ENCODE results near the gene LAYN. TPM values are rescaled to one million over a fixed set of nuclear protein-coding genes. Genes with fewer than 3 reads are reported as not detected.

LAYN gene
- total and polyA plus RNA-seq, 12 donors: 1.6 to 4.9 (median 4.0) TPM

GRCh38 chr11:111530091-111530490 lies 10.4 kb upstream of the LAYN start:
- intact Hi-C loops (cut with DNase I): no loop called here
- Histone ChIP-seq H3K4me1 (peaks cover 0 to 6% (median 0%) of the 10 kb centered on the region in 9 donors), H3K27ac (no peak overlapping the region), H3K9me3 (no peaks in the 10 kb centered on the region), H3K4me3 (no peak overlapping the region), H3K27me3 (peaks cover 0 to 16% (median 12%) of the 10 kb centered on the region in 7 donors), H3K36me3 (no peaks in the 10 kb centered on the region)
- no peak for ATAC-seq
- no peak for TF ChIP-seq CTCF (IDR thresholded peaks at IDR 0.05)
- DNase-seq: no peak
- WGBS, 2 donors: 81 to 87% methylated on average over 3 of the region's 3 CpGs

GRCh38 chr11:111531136-111531535 lies 9.4 kb upstream of the LAYN start:
- no peak overlapping the region for H3K4me3 ChIP-seq
- peaks cover 0 to 24% (median 12%) of the 10 kb centered on the region in 7 donors for H3K27me3 ChIP-seq
- intact Hi-C loops (cut with DNase I): no loop called here
- no peaks in the 10 kb centered on the region for H3K36me3 ChIP-seq
- no peak for TF ChIP-seq CTCF (IDR thresholded peaks at IDR 0.05)
- H3K9me3 ChIP-seq: no peaks in the 10 kb centered on the region
- peaks cover 0 to 6% (median 0%) of the 10 kb centered on the region in 9 donors for H3K4me1 ChIP-seq
- ATAC-seq: no peak
- DNase-seq: no peak
- no peak overlapping the region for H3K27ac ChIP-seq

- Histone ChIP-seq H3K4me3 (no peak overlapping the region), H3K27ac (no peak overlapping the region), H3K9me3 (no peaks in the 10 kb centered on the region), H3K4me1 (peaks cover 0 to 6% (median 0%) of the 10 kb centered on the region in 9 donors), H3K36me3 (no peaks in the 10 kb centered on the region), H3K27me3 (peaks cover 0 to 24% (median 12%) of the 10 kb centered on the region in 7 donors)
- intact Hi-C loops (cut with DNase I): no loop called here
- no peak for TF ChIP-seq CTCF (IDR thresholded peaks at IDR 0.05)
- ATAC-seq: no peak
- DNase-seq: no peak
- WGBS, 2 donors: 78 to 81% methylated on average over 9 of the region's 9 CpGs
Observed at GRCh38 chr11:111531687-111532364, 8.7 kb upstream of the LAYN start.

- intact Hi-C loops (cut with DNase I): no loop called here
- DNase-seq: no peak
- Histone ChIP-seq H3K27ac (no peak overlapping the region), H3K4me1 (peaks cover 0 to 6% (median 0%) of the 10 kb centered on the region in 9 donors), H3K36me3 (no peaks in the 10 kb centered on the region), H3K27me3 (peaks cover 0 to 24% (median 12%) of the 10 kb centered on the region in 7 donors), H3K4me3 (no peak overlapping the region), H3K9me3 (no peaks in the 10 kb centered on the region)
- WGBS, 2 donors: 84 to 85% methylated on average over 5 of the region's 5 CpGs
- TF ChIP-seq CTCF (IDR thresholded peaks at IDR 0.05): no peak
- no peak for ATAC-seq
Observed at GRCh38 chr11:111532365-111532709, 8.2 kb upstream of the LAYN start.
